A549 treated with CORT108297 at 1 μM for 4 hours (cell line): Measurements from ENCODE around the gene OR9K2. TPM values are rescaled to one million over a fixed set of nuclear protein-coding genes. Genes with fewer than 3 reads are reported as not detected.

Experiments used
- total RNA-seq: library from RNA; stranded (reverse); fragments of 200-300 nt; extraction: Qiagen RNA extraction; gene quantifications from 5 replicates; pipeline ENCODE4 v1.2.3, GENCODE V29; 2022

Gene OR9K2, protein sequence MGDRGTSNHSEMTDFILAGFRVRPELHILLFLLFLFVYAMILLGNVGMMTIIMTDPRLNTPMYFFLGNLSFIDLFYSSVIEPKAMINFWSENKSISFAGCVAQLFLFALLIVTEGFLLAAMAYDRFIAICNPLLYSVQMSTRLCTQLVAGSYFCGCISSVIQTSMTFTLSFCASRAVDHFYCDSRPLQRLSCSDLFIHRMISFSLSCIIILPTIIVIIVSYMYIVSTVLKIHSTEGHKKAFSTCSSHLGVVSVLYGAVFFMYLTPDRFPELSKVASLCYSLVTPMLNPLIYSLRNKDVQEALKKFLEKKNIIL
- total RNA-seq = not detected in 5 replicates

DNA sequence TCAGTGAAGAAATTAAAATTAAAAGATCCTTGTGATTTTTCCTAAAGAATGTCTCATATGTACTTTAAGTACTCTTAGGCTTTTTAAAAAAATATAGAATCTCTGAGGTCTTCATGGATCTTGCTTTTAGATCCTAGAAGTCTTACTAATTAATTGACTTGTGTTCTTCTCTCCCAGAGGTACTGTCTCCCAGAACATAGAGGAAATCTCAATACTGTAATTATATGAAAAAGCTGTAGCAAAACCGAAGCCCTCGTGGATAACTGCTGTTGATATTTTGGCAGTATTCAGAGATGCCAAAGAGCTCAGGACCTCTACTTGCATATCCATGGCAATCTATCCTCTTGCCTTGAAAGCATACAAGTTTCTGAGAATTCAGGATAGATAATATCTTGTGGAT, at the start of gene OR9K2:
OR9K2 (plus strand) TSS at position 301 of the 400 bp plus-strand sequence. CDS start 3,429 bp downstream, outside the sequence.

Other genes with a start within 250 kb of the OR9K2 start
- not detected in 5 replicates for gene TESPA1, start 141.6 kb upstream of the OR9K2 start, total RNA-seq
- gene NEUROD4, start 106.4 kb upstream of the OR9K2 start, total RNA-seq = 0.02 TPM in 1 of 5 replicates, not detected in the others
- gene OR10A7, start 94.6 kb downstream of the OR9K2 start, total RNA-seq = not detected in 5 replicates
- gene OR6C74, start 118.2 kb downstream of the OR9K2 start, total RNA-seq = not detected in 5 replicates
- not detected in 5 replicates for gene OR6C6, start 170.2 kb downstream of the OR9K2 start, total RNA-seq
- not detected in 5 replicates for gene OR6C1, start 187.9 kb downstream of the OR9K2 start, total RNA-seq
- not detected in 5 replicates for gene OR6C3, start 204.3 kb downstream of the OR9K2 start, total RNA-seq
- not detected in 5 replicates for gene OR6C75, start 236.6 kb downstream of the OR9K2 start, total RNA-seq